Gastrocnemius medialis (tissue), 4 donors: ENCODE results near the gene PACSIN1. TPM values are rescaled to one million over a fixed set of nuclear protein-coding genes. Genes with fewer than 3 reads are reported as not detected.

Experiments
- ATAC-seq, 2 donors: fragments of 150-250 bp; one replicate each; pipeline ENCODE4 v1.9.1; 2016
- DNase-seq, 2 donors: peaks; one replicate each; pipeline ENCODE4 v3.0.0-alpha.2; 2019
- H3K27ac ChIP-seq, 4 donors: fragments of 200-600 bp; sonication (generic); 1 replicate in 1 of 4; 2 replicates in 3 of 4; pipeline ENCODE4 v1.5.1; 2016 to 2018; ENCODE audit warnings: mild to moderate bottlenecking in 2 of 4, moderate library complexity in 1 of 4
- H3K27me3 ChIP-seq, 3 donors: fragments of 200-600 bp; sonication (generic) in 2 of 3; 1 replicate in 1 of 3; 2 replicates in 2 of 3; pipeline versions ENCODE4 v1.5.1 to v1.6.0; 2016 to 2019; ENCODE audit warnings: mild to moderate bottlenecking in 1 of 3, moderate library complexity in 1 of 3
- H3K36me3 ChIP-seq, 2 donors: fragments of 200-600 bp; sonication (generic) in 1 of 2; one replicate each; pipeline ENCODE4 v1.5.1; 2017 to 2018
- H3K4me1 ChIP-seq, 2 donors: fragments of 200-600 bp; sonication (generic) in 1 of 2; one replicate each; pipeline ENCODE4 v1.5.1; 2016 to 2017; ENCODE audit warnings: mild to moderate bottlenecking in 2 of 2
- H3K4me3 ChIP-seq, 4 donors: fragments of 200-600 bp; sonication (generic) in 3 of 4; 1 replicate in 1 of 4; 2 replicates in 3 of 4; pipeline ENCODE4 v1.5.1; 2016 to 2019; ENCODE audit warnings: mild to moderate bottlenecking in 2 of 4
- H3K9me3 ChIP-seq, 3 donors: fragments of 200-600 bp; sonication (generic) in 2 of 3; 1 replicate in 1 of 3; 2 replicates in 2 of 3; pipeline ENCODE4 v1.5.1; 2016 to 2019
- CTCF ChIP-seq, 5 experiments: fragments of 450-650 bp in 3 of 5; fragments of 200-600 bp in 2 of 5; sonication (generic) in 2 of 5; IDR thresholded peaks in 4 of 5; conservative IDR thresholded peaks in 1 of 5; 1 replicate in 4 of 5; 2 replicates in 1 of 5; pipeline ENCODE4 v1.5.1; 2016 to 2019; ENCODE audit warnings: antibody characterized with exemption in 5 of 5, mild to moderate bottlenecking in 3 of 5, moderate library complexity in 3 of 5
- POLR2A ChIP-seq, 2 donors: fragments of 450-650 bp; IDR thresholded peaks; one replicate each; pipeline ENCODE4 v1.6.1; 2017; ENCODE audit warnings: antibody characterized with exemption in 2 of 2, mild to moderate bottlenecking in 2 of 2, moderate library complexity in 2 of 2
- in situ Hi-C, 4 donors: fragments of 200-750 bp; cut with MboI; loops; one replicate each; pipeline versions ENCODE4 v1.15.0 to v1.8.0; 2017; ENCODE audit warnings: low sequenced_read_pairs in 4 of 4
- intact Hi-C: fragments of 100-400 bp; cut with DNase I; formaldehyde crosslinking; loops from one replicate; pipeline ENCODE4 v1.15.1; 2023; ENCODE audit warnings: low total_unique reads
- total RNA-seq, 4 donors: library from RNA; depleted of rRNA; stranded (reverse); fragments of >200 nt; gene quantifications; one replicate each; pipeline versions ENCODE4 v1.1.0 to v1.2.3, GENCODE V29; 2016

The PACSIN1 gene
- total RNA-seq, 4 donors from 2014 or later: not detected

DNA sequence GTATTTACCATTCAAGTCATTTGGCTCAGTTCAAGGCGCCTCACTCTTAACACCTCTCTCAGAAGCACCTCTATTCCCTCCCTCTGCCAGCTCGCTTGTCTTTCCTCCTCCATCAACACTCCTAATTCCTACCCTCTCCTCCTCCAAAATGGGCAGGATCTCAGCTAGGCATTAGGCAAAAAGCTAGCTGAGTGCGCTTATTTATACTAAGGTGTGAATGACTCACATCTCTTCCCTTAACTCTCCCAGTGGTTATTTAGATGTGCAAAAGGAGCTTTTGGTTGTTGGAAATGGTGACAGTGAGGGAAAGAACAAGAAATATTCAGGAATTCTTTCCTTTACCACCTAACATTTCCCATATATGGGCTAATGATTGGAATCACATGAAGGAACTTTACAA is 29.1 kb downstream of the PACSIN1 start:
- TF ChIP-seq CTCF (IDR thresholded peaks at IDR 0.05 in 4 of 5, conservative IDR thresholded peaks at IDR 0.05 in 1 of 5) (no peak), POLR2A (IDR thresholded peaks at IDR 0.05) (no peak)
- DNase-seq (no peak), ATAC-seq (no peak)
- intact Hi-C loops: no loop called here
- Histone ChIP-seq H3K36me3 (no peaks in the 10 kb centered on the region), H3K4me3 (no peak overlapping the region), H3K4me1 (peaks cover 0 to 6% of the 10 kb centered on the region in 2 donors), H3K27ac (no peak overlapping the region), H3K27me3 (no peaks in the 10 kb centered on the region), H3K9me3 (no peaks in the 10 kb centered on the region)
- in situ Hi-C loops: no loop called here

- Histone ChIP-seq H3K27me3 (no peaks in the 10 kb centered on the region), H3K4me1 (no peaks in the 10 kb centered on the region), H3K9me3 (peaks cover 0 to 3% (median 0%) of the 10 kb centered on the region in 3 donors), H3K4me3 (no peak overlapping the region), H3K27ac (no peak overlapping the region), H3K36me3 (no peaks in the 10 kb centered on the region)
- intact Hi-C loops: no loop called here
- DNase-seq (no peak), ATAC-seq (no peak)
- in situ Hi-C loops: no loop called here
- TF ChIP-seq POLR2A (IDR thresholded peaks at IDR 0.05) (no peak), CTCF (IDR thresholded peaks at IDR 0.05 in 4 of 5, conservative IDR thresholded peaks at IDR 0.05 in 1 of 5) (no peak)
Measured at GRCh38 chr6:34496103-34496685, 30.3 kb downstream of the PACSIN1 start.

DNA sequence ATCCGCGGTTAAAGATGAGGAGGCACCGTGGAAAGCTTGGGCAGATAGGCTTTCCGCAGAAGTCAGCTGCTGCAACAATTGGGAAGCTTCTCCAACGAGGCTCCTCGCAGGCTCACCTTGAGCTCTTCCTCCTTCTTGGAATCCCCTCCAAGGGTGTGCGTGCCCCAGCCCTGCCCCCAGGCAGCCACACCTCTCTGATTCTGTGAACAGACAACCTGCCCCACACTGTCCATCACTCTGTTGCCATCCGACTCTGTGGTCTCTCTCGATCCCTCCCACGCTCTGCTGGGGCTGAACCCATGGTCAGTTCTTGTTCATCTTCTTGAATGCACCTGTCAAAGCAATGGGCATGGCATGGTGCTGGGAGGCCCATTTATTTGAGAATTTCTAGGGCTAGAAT is 31.5 kb downstream of the PACSIN1 start:
- TF ChIP-seq POLR2A (IDR thresholded peaks at IDR 0.05): no peak
- TF ChIP-seq CTCF (IDR thresholded peaks at IDR 0.05 in 4 of 5, conservative IDR thresholded peaks at IDR 0.05 in 1 of 5): no peak
- Histone ChIP-seq H3K4me3 (no peak overlapping the region), H3K9me3 (peaks cover 0 to 3% (median 0%) of the 10 kb centered on the region in 3 donors), H3K4me1 (no peaks in the 10 kb centered on the region), H3K27ac (no peak overlapping the region), H3K36me3 (no peaks in the 10 kb centered on the region), H3K27me3 (no peaks in the 10 kb centered on the region)
- DNase-seq (no peak), ATAC-seq (no peak)
- intact Hi-C loops (no loop called here), in situ Hi-C loops (no loop called here)

- ATAC-seq (no peak), DNase-seq (no peak)
- H3K4me3 ChIP-seq: no peak overlapping the region
- intact Hi-C loops (no loop called here), in situ Hi-C loops (no loop called here)
- no peaks in the 10 kb centered on the region for H3K27me3 ChIP-seq
- H3K36me3 ChIP-seq: no peaks in the 10 kb centered on the region
- TF ChIP-seq CTCF (IDR thresholded peaks at IDR 0.05 in 4 of 5, conservative IDR thresholded peaks at IDR 0.05 in 1 of 5): no peak
- TF ChIP-seq POLR2A (IDR thresholded peaks at IDR 0.05): no peak
- no peaks in the 10 kb centered on the region for H3K9me3 ChIP-seq
- H3K4me1 ChIP-seq: no peaks in the 10 kb centered on the region
- no peak overlapping the region for H3K27ac ChIP-seq
Measured at GRCh38 chr6:34506718-34507117, 40.8 kb downstream of the PACSIN1 start.

DNA sequence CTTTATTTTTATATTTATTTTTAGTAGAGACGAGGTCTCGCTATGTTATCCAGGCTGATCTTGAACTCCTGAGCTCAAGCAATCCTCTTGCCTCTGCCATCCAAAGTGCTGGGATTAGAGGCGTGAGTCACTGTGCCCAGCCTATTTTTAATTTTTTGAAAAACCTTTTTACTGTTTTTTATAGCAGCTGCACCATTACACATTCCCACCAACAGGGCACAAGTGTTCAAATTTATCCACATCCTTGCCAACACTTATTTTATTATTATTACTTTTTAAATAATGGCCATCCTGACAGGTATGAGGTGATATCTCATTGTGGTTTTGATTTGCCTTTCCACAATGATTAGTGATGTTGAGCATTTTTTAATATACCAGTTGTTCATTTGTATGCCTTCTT is 42.5 kb downstream of the PACSIN1 start:
- DNase-seq (no peak), ATAC-seq (no peak)
- H3K4me3 ChIP-seq: no peak overlapping the region
- no peaks in the 10 kb centered on the region for H3K36me3 ChIP-seq
- intact Hi-C loops (no loop called here), in situ Hi-C loops (no loop called here)
- TF ChIP-seq POLR2A (IDR thresholded peaks at IDR 0.05) (no peak), CTCF (IDR thresholded peaks at IDR 0.05 in 4 of 5, conservative IDR thresholded peaks at IDR 0.05 in 1 of 5) (no peak)
- no peak overlapping the region for H3K27ac ChIP-seq
- no peaks in the 10 kb centered on the region for H3K27me3 ChIP-seq
- H3K9me3 ChIP-seq: no peaks in the 10 kb centered on the region
- no peaks in the 10 kb centered on the region for H3K4me1 ChIP-seq
